WI38 (cell line): ENCODE results near the gene GON7.

ENCODE experiments used
- H3K4me3 ChIP-seq: 2 replicates; pipeline ENCODE4 v1.5.1; 2011; ENCODE audit warnings: low read depth, mild to moderate bottlenecking, control low read depth, low read length
- TF ChIP-seq, protein P1 (sequence below): IDR thresholded peaks from 2 replicates; pipeline ENCODE4 v1.5.1; 2012; ENCODE audit warnings: low read depth, mild to moderate bottlenecking, control low read depth, low read length

The GON7 gene, protein sequence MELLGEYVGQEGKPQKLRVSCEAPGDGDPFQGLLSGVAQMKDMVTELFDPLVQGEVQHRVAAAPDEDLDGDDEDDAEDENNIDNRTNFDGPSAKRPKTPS

DNA sequence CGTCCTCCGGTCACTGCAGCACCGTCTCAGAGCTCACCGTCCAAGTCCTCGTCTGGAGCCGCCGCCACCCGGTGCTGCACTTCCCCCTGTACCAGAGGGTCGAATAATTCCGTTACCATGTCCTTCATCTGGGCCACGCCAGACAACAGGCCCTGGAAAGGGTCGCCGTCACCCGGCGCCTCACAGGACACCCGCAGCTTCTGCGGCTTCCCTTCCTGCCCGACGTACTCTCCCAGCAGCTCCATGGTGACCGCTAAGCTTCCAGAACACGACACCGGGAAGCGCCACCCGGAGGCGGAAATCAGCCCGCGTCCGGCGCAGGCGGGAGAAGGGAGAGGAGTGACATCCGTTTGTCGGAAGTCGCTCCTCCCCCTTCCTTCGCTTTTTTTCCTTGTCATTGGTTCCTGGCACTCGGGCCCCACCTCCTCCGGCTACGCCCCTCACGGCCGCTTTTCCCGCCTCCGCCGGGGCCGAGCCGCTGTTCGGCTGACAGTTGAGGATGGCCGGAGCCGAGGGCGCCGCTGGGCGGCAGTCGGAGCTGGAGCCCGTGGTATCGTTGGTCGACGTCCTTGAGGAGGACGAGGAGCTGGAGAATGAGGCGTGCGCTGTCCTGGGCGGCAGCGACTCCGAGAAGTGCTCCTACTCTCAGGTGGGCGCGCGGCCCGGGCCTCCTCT, at the start of gene GON7, which contains the start of gene UBR7:
Gene GON7, minus strand, starts transcription at position 273 of the 675 bp plus-strand sequence. Its CDS starts 28 bp downstream, at position 245.
Gene UBR7, plus strand, starts transcription at position 464 of the 675 bp plus-strand sequence. Its CDS starts 36 bp downstream, at position 500.
- H3K4me3 ChIP-seq = peak within 1 kb of the TSS; percentile 90
- TF ChIP-seq, protein P1, sequence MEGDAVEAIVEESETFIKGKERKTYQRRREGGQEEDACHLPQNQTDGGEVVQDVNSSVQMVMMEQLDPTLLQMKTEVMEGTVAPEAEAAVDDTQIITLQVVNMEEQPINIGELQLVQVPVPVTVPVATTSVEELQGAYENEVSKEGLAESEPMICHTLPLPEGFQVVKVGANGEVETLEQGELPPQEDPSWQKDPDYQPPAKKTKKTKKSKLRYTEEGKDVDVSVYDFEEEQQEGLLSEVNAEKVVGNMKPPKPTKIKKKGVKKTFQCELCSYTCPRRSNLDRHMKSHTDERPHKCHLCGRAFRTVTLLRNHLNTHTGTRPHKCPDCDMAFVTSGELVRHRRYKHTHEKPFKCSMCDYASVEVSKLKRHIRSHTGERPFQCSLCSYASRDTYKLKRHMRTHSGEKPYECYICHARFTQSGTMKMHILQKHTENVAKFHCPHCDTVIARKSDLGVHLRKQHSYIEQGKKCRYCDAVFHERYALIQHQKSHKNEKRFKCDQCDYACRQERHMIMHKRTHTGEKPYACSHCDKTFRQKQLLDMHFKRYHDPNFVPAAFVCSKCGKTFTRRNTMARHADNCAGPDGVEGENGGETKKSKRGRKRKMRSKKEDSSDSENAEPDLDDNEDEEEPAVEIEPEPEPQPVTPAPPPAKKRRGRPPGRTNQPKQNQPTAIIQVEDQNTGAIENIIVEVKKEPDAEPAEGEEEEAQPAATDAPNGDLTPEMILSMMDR = no peak

DNA sequence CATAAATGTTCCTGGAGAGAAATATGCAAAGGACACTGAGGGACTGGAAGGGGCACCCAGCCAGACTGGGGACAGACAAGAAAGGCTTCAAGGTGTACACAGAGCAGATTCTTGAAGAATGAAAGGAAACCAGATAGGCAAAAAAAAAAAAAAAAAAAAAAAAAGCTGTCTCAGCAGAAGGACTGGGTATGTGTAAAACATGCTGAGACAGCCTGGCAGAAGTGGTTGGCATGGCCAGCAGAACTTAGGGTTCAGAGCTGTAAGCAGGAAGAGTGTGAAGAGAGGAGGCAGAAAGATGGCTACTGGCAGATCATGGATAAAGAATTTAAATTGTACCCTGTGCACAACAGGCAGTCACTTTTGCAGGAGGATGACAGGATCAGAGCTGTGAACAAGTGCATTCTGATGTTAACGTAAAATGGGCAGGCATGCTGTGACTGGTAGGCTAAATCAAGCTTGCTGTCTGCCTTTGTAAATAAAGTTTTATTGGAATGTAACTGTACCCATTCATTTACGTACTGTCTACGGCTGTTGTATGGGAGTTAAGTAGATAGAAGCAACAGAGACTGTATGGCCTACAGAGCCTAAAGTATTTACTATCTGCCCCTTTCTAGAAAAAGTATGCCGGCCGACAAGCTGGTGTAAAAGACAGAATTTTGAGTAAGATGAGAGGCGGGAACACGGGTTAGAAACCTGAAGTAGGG, 42.4 kb upstream of the GON7 start:
- H3K4me3 ChIP-seq = no peak overlapping the region
- TF ChIP-seq, protein P1 = no peak

DNA sequence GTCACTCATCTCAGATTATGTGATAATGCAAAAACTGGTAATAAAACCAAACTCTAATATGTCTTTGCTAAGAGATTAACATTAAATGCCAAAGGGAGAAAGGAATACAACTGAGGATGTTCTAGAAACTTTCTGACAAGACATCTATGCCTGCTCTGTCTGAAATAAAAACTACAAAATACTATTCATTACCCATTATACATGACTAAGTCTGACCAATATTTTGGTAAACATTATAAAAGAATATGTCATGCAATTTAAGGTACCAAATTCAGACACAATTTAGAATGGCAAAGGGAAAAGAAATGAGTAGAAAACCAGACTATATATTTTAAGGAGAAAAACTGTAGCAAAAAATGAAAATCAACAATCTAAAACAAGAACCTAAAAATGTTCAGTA, 39.7 kb upstream of the GON7 start:
- H3K4me3 ChIP-seq = no peak overlapping the region
- TF ChIP-seq, protein P1 = no peak

DNA sequence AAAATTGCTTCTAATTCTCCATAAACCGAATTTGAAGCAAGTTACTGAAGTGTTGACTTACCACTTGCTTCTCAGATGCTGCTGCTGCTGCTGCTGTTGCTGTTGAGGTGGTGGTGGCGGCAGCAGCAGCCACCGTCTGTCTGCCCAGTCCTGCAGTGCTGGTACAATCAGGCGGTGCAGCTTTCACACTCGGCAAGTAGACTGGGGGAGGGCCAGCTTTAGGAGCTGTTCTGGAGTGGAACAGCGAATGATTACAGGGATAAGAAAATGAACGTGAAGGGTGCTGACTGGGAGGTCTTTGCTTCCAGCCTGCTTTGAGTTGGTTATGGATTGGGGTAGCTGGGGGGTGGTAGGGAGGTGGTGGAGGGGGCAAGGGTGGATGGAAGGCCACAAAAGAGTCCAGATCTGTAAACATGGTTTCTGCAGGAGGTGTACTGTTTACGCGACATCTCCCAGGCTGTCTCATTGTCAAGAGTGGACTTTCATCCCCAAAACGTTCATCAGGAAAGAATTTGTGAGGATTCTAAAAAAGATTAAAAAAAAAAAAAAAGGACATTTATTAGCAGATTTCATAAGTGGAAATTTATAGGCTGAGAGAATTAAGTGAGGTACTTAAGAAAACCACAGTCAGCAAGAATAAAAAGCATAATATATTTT, 39.0 kb upstream of the GON7 start:
- no peak overlapping the region for H3K4me3 ChIP-seq
- TF ChIP-seq, protein P1 = no peak

DNA sequence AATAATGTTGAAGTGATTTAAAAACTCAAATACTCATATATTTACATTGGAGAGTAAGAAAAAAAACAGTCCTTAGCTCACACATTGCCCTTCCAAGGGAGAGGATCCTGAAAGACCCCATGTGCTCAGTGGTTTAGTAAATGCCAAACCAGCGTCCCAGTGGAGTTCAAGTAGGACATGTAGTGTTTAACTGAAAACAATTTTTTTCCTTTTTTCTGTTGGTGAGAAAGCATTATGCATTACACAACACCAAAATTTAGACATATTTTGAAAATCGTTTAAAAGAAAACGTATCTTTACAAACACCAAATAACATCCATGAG, 33.8 kb upstream of the GON7 start:
- no peak overlapping the region for H3K4me3 ChIP-seq
- TF ChIP-seq, protein P1 = no peak

DNA sequence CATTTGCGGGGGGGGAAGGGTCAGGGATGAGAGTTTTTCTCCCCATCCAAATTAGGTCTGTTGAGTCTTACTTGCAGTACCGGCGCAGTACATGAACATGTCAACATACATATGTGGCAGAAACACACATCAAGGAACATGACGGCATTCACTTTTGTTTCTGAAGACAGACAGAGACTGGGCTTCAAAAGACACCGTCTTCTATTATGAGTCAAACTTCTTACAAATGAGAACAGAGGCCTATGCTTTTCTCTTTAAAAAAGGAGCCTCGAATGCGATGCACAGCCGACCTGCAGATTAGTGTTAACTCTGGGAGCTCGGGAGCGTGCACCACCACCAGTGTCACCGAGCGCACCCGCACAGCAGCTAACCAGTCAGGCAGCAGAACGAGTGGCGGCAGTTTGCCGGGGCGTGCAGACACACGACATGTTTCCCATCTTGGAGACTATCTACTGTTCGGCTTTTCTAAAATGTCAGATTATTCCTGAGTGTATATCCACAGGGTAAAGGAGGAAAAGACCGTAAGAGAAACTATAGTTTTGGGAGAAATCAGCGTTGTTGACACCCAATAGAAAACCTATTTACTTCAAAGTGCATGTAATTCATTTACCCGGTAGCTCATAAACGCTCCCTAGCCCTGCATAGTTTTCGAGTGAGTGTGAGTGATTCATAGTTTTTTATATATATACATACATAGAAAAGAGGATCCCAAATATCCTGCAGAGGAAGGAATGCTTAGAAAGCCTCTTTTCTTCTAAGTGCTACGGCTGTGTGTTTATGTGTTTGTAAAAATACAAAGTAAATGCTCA, 33.2 kb upstream of the GON7 start:
- no peak overlapping the region for H3K4me3 ChIP-seq
- TF ChIP-seq, protein P1 = no peak
